CD14-positive monocyte (primary cell): ENCODE data around the gene IL17B. TPM values are rescaled to one million over a fixed set of nuclear protein-coding genes. Genes with fewer than 3 reads are reported as not detected.

ENCODE experiments used
- DNase-seq, 3 donors: peaks; one replicate each; pipeline ENCODE4 v3.0.0-alpha.2; 2011 to 2022
- H2AFZ ChIP-seq: 2 replicates; pipeline ENCODE4 v1.6.0; 2012; ENCODE audit warnings: mild to moderate bottlenecking, low read depth, low read length, inconsistent platforms; ENCODE audit not compliant: insufficient read depth, poor library complexity, severe bottlenecking
- H3K27ac ChIP-seq, 2 donors: 1 replicate in 1 of 2; 2 replicates in 1 of 2; pipeline ENCODE4 v1.5.1; 2012 to 2013; ENCODE audit warnings: low read length in 2 of 2, control low read depth in 1 of 2, inconsistent platforms in 1 of 2, low read depth in 1 of 2, mild to moderate bottlenecking in 1 of 2
- H3K27me3 ChIP-seq, 2 donors: one replicate each; pipeline versions ENCODE4 v1.6.0 to v1.6.1; 2011 to 2013; ENCODE audit warnings: low read length in 2 of 2; ENCODE audit not compliant: control insufficient read depth in 2 of 2, insufficient read depth in 2 of 2
- H3K36me3 ChIP-seq, 2 donors: replicated peaks in 1 of 2; 1 replicate in 1 of 2; 2 replicates in 1 of 2; pipeline versions ENCODE4 v1.5.1 to v1.6.1; 2012 to 2013; ENCODE audit warnings: low read length in 2 of 2, control low read depth in 1 of 2, inconsistent platforms in 1 of 2, mild to moderate bottlenecking in 1 of 2; ENCODE audit not compliant: insufficient read depth in 2 of 2, control insufficient read depth in 1 of 2
- H3K4me1 ChIP-seq, 2 donors: 1 replicate in 1 of 2; 2 replicates in 1 of 2; pipeline versions ENCODE4 v1.5.1 to v1.6.1; 2012 to 2013; ENCODE audit warnings: low read length in 2 of 2, control low read depth in 1 of 2, inconsistent platforms in 1 of 2, mild to moderate bottlenecking in 1 of 2, moderate library complexity in 1 of 2; ENCODE audit not compliant: insufficient read depth in 2 of 2, control insufficient read depth in 1 of 2
- H3K4me2 ChIP-seq: replicated peaks from 2 replicates; pipeline ENCODE3; 2012; ENCODE audit warnings: low read length, moderate library complexity, mild to moderate bottlenecking; ENCODE audit not compliant: poor library complexity, severe bottlenecking; ENCODE audit errors: extremely low read depth
- H3K4me3 ChIP-seq, 3 experiments: fragments of 200-600 bp in 1 of 3; sonication (generic) in 1 of 3; replicated peaks in 1 of 3; 1 replicate in 2 of 3; 2 replicates in 1 of 3; pipeline ENCODE4 v1.5.1; 2011 to 2013; ENCODE audit warnings: low read length in 3 of 3, mild to moderate bottlenecking in 3 of 3, control low read depth in 2 of 3, low read depth in 2 of 3, inconsistent platforms in 1 of 3, moderate library complexity in 1 of 3
- H3K79me2 ChIP-seq: 2 replicates; pipeline ENCODE4 v1.6.0; 2012; ENCODE audit warnings: mild to moderate bottlenecking, control low read depth, inconsistent platforms, low read length, moderate library complexity; ENCODE audit not compliant: insufficient read depth
- H3K9ac ChIP-seq: 2 replicates; pipeline ENCODE4 v1.6.0; 2017; ENCODE audit warnings: low read length, mild to moderate bottlenecking; ENCODE audit not compliant: insufficient read depth, poor library complexity, severe bottlenecking
- H3K9me3 ChIP-seq, 2 donors: replicated peaks in 1 of 2; 1 replicate in 1 of 2; 2 replicates in 1 of 2; pipeline versions ENCODE4 v1.5.1 to v1.6.1; 2012 to 2013; ENCODE audit warnings: low read length in 2 of 2, control low read depth in 1 of 2; ENCODE audit not compliant: control insufficient read depth in 1 of 2, insufficient read depth in 1 of 2
- H4K20me1 ChIP-seq: 2 replicates; pipeline ENCODE4 v1.6.0; 2012; ENCODE audit warnings: mild to moderate bottlenecking, low read length, control low read depth, moderate library complexity; ENCODE audit not compliant: insufficient read depth
- H3K27ac Mint-ChIP-seq, 7 donors: one replicate each; pipeline ENCODE4 v1.8.0; 2020; ENCODE audit warnings: mild to moderate bottlenecking in 7 of 7, mixed read lengths in 7 of 7, moderate library complexity in 6 of 7, inconsistent platforms in 2 of 7
- H3K27me3 Mint-ChIP-seq, 3 donors: one replicate each; pipeline ENCODE4 v1.8.0; 2021 to 2022; ENCODE audit warnings: low read depth in 3 of 3, mild to moderate bottlenecking in 3 of 3, mixed read lengths in 3 of 3, moderate library complexity in 3 of 3, inconsistent platforms in 1 of 3
- H3K36me3 Mint-ChIP-seq, 2 donors: one replicate each; pipeline ENCODE4 v1.8.0; 2020; ENCODE audit warnings: mixed read lengths in 2 of 2, inconsistent platforms in 1 of 2, mild to moderate bottlenecking in 1 of 2
- H3K4me1 Mint-ChIP-seq: one replicate; pipeline ENCODE4 v1.8.0; 2020; ENCODE audit warnings: mild to moderate bottlenecking, mixed read lengths
- H3K4me3 Mint-ChIP-seq, 2 donors: one replicate each; pipeline ENCODE4 v1.8.0; 2020; ENCODE audit warnings: mild to moderate bottlenecking in 2 of 2, mixed read lengths in 2 of 2, moderate library complexity in 1 of 2
- H3K9me3 Mint-ChIP-seq, 7 donors: one replicate each; pipeline ENCODE4 v1.8.0; 2020 to 2022; ENCODE audit warnings: mixed read lengths in 7 of 7, mild to moderate bottlenecking in 6 of 7, moderate library complexity in 6 of 7, inconsistent platforms in 2 of 7
- CTCF ChIP-seq: fragments of 200-600 bp; IDR thresholded peaks from one replicate; pipeline ENCODE4 v1.8.0; 2022; ENCODE audit warnings: antibody characterized with exemption, mild to moderate bottlenecking
- WGBS: methylation state at CpG from one replicate; pipeline ENCODE4 v1.1.5; 2013; ENCODE audit warnings: missing lambda C conversion rate; ENCODE audit not compliant: insufficient coverage; 5-methylcytosine and 5-hydroxymethylcytosine counted together
- intact Hi-C, 2 donors: fragments of 100-400 bp; cut with micrococcal nuclease; formaldehyde crosslinking; loops; one replicate each; pipeline versions ENCODE4 v1.15.0 to v1.15.1; 2023
- polyA plus RNA-seq, 3 donors: library from polyadenylated mRNA; depleted of rRNA in 1 of 3; unstranded in 2 of 3; stranded (reverse) in 1 of 3; fragments of 300-500 nt in 2 of 3; fragments of >200 nt in 1 of 3; fragmentation: Illumina TruSeq in 2 of 3; gene quantifications; 1 replicate in 2 of 3; 2 replicates in 1 of 3; pipeline ENCODE4 v1.2.3, GENCODE V29; 2012 to 2021

IL17B gene
- polyA plus RNA-seq, 3 donors, result not detected

GRCh38 chr5:149379818-149380374, 804 bp upstream of the IL17B start:
- intact Hi-C loops, result loop anchor here (5.0 kb wide), 2 partner anchors 182 to 187 kb away; no protein-coding TSS in a partner anchor
- H3K27ac Mint-ChIP-seq, result no peak overlapping the region

GRCh38 chr5:149378241-149378820, 761 bp downstream of the IL17B start:
- no peak overlapping the region for H3K4me3 Mint-ChIP-seq
- Histone ChIP-seq H3K9me3 (no peaks in the 10 kb centered on the region), H4K20me1 (no peaks in the 10 kb centered on the region), H3K9ac (no peak overlapping the region), H3K27me3 (no peaks in the 10 kb centered on the region), H3K4me1 (no peaks in the 10 kb centered on the region), H2AFZ (no peak overlapping the region), H3K27ac (no peak overlapping the region), H3K79me2 (no peaks in the 10 kb centered on the region), H3K4me3 (no peak overlapping the region), H3K4me2 (no peak overlapping the region), H3K36me3 (no peaks in the 10 kb centered on the region)
- WGBS, result 96% methylated on average over 3 of the region's 5 CpGs
- H3K9me3 Mint-ChIP-seq, result peaks cover 0 to 2% (median 0%) of the 10 kb centered on the region in 7 donors
- DNase-seq, result no peak
- intact Hi-C loops, result no loop called here
- peaks cover 1 to 6% (median 1%) of the 10 kb centered on the region in 3 donors for H3K27me3 Mint-ChIP-seq
- H3K36me3 Mint-ChIP-seq, result no peaks in the 10 kb centered on the region
- peak overlapping the region in 1 of 7 donors; percentile 28 for H3K27ac Mint-ChIP-seq
- H3K4me1 Mint-ChIP-seq, result peaks cover 4% of the 10 kb centered on the region
- TF ChIP-seq CTCF, result no peak

More at GRCh38 chr5:149379818-149380374, 804 bp upstream of the IL17B start:
- no peaks in the 10 kb centered on the region for H3K36me3 Mint-ChIP-seq
- H3K4me1 Mint-ChIP-seq, result peaks cover 4% of the 10 kb centered on the region
- no peak for DNase-seq
- no peaks in the 10 kb centered on the region for H4K20me1 ChIP-seq
- H3K4me3 ChIP-seq, result no peak overlapping the region
- H3K27me3 Mint-ChIP-seq, result peaks cover 1 to 3% (median 1%) of the 10 kb centered on the region in 3 donors
- peaks cover 0 to 2% (median 0%) of the 10 kb centered on the region in 7 donors for H3K9me3 Mint-ChIP-seq
- H3K79me2 ChIP-seq, result no peaks in the 10 kb centered on the region
- no peak overlapping the region for H2AFZ ChIP-seq
- no peaks in the 10 kb centered on the region for H3K4me1 ChIP-seq
- 94% methylated on average over 2 of the region's 5 CpGs for WGBS
- no peaks in the 10 kb centered on the region for H3K27me3 ChIP-seq
- no peaks in the 10 kb centered on the region for H3K9me3 ChIP-seq
- H3K9ac ChIP-seq, result no peak overlapping the region
- TF ChIP-seq CTCF, result no peak
- no peak overlapping the region for H3K4me3 Mint-ChIP-seq
- no peak overlapping the region for H3K4me2 ChIP-seq
- no peak overlapping the region for H3K27ac ChIP-seq
- no peaks in the 10 kb centered on the region for H3K36me3 ChIP-seq
